ENCODE data around the gene MED14. TPM values are rescaled to one million over a fixed set of nuclear protein-coding genes. Genes with fewer than 3 reads are reported as not detected.
"Not testable (repeated sequence)": the region's sequence is repeated elsewhere in the genome, so short reads cannot be mapped to it uniquely, and the experiment has no call there.

MED14 gene
- total RNA-seq, 1 donor from 2014 or later = 57.6 TPM

GRCh38 chrX:40748977-40749376 lies 13.6 kb upstream of the MED14 start:
- DNase-seq (ENCODE audit: low spot score) = no peak
- Mint-ChIP-seq H3K4me3 (ENCODE audit: unreplicated experiment) (no peak overlapping the region), H3K9me3 (ENCODE audit: unreplicated experiment) (no peaks in the 10 kb centered on the region), H3K27ac (ENCODE audit: unreplicated experiment) (no peak overlapping the region), H3K27me3 (ENCODE audit: unreplicated experiment) (peaks cover 3% of the 10 kb centered on the region), H3K4me1 (ENCODE audit: unreplicated experiment) (no peaks in the 10 kb centered on the region), H3K36me3 (ENCODE audit: low read depth, unreplicated experiment) (no peaks in the 10 kb centered on the region)
- TF ChIP-seq CTCF (IDR thresholded peaks at IDR 0.05; ENCODE audit: unreplicated experiment) = no peak

- Mint-ChIP-seq H3K4me3 (ENCODE audit: unreplicated experiment) (no peak overlapping the region), H3K9me3 (ENCODE audit: unreplicated experiment) (no peaks in the 10 kb centered on the region), H3K27ac (ENCODE audit: unreplicated experiment) (no peak overlapping the region), H3K4me1 (ENCODE audit: unreplicated experiment) (no peaks in the 10 kb centered on the region), H3K27me3 (ENCODE audit: unreplicated experiment) (peaks cover 1% of the 10 kb centered on the region), H3K36me3 (ENCODE audit: low read depth, unreplicated experiment) (no peaks in the 10 kb centered on the region)
- no peak for DNase-seq (ENCODE audit: low spot score)
- TF ChIP-seq CTCF (IDR thresholded peaks at IDR 0.05; ENCODE audit: unreplicated experiment) = no peak
Measured at GRCh38 chrX:40746521-40746920, 11.2 kb upstream of the MED14 start.

- H3K4me1 Mint-ChIP-seq (ENCODE audit: unreplicated experiment) = peaks cover 20% of the 10 kb centered on the region
- no peak for TF ChIP-seq CTCF (IDR thresholded peaks at IDR 0.05; ENCODE audit: unreplicated experiment)
- H3K4me3 Mint-ChIP-seq (ENCODE audit: unreplicated experiment) = peak overlapping the region; percentile 93
- peaks cover 1% of the 10 kb centered on the region for H3K27me3 Mint-ChIP-seq (ENCODE audit: unreplicated experiment)
- H3K36me3 Mint-ChIP-seq (ENCODE audit: low read depth, unreplicated experiment) = no peaks in the 10 kb centered on the region
- H3K27ac Mint-ChIP-seq (ENCODE audit: unreplicated experiment) = peak overlapping the region; percentile 91
- H3K9me3 Mint-ChIP-seq (ENCODE audit: unreplicated experiment) = no peaks in the 10 kb centered on the region
- DNase-seq (ENCODE audit: low spot score) = no peak
Measured at GRCh38 chrX:40736170-40736505, 796 bp upstream of the MED14 start.

- Mint-ChIP-seq H3K27me3 (ENCODE audit: unreplicated experiment) (peaks cover 1% of the 10 kb centered on the region), H3K4me1 (ENCODE audit: unreplicated experiment) (peaks cover 23% of the 10 kb centered on the region), H3K9me3 (ENCODE audit: unreplicated experiment) (no peaks in the 10 kb centered on the region), H3K4me3 (ENCODE audit: unreplicated experiment) (peak overlapping the region; percentile 97), H3K27ac (ENCODE audit: unreplicated experiment) (peak overlapping the region; percentile 96), H3K36me3 (ENCODE audit: low read depth, unreplicated experiment) (no peaks in the 10 kb centered on the region)
- TF ChIP-seq CTCF (IDR thresholded peaks at IDR 0.05; ENCODE audit: unreplicated experiment) = no peak
- DNase-seq (ENCODE audit: low spot score) = no peak
Measured at GRCh38 chrX:40734971-40735324, 394 bp downstream of the MED14 start.

GRCh38 chrX:40733706-40734105 lies 1.6 kb downstream of the MED14 start:
- H3K4me1 Mint-ChIP-seq (ENCODE audit: unreplicated experiment) = peaks cover 19% of the 10 kb centered on the region
- H3K9me3 Mint-ChIP-seq (ENCODE audit: unreplicated experiment) = no peaks in the 10 kb centered on the region
- no peak for DNase-seq (ENCODE audit: low spot score)
- H3K4me3 Mint-ChIP-seq (ENCODE audit: unreplicated experiment) = peak overlapping the region; percentile 97
- H3K27me3 Mint-ChIP-seq (ENCODE audit: unreplicated experiment) = peaks cover 1% of the 10 kb centered on the region
- no peak for TF ChIP-seq CTCF (IDR thresholded peaks at IDR 0.05; ENCODE audit: unreplicated experiment)
- H3K27ac Mint-ChIP-seq (ENCODE audit: unreplicated experiment) = peak overlapping the region; percentile 72
- H3K36me3 Mint-ChIP-seq (ENCODE audit: low read depth, unreplicated experiment) = no peaks in the 10 kb centered on the region

GRCh38 chrX:40732499-40732898 lies 2.8 kb downstream of the MED14 start:
- not testable (repeated sequence) for H3K9me3 Mint-ChIP-seq (ENCODE audit: unreplicated experiment); DNase-seq (ENCODE audit: low spot score); H3K4me3 Mint-ChIP-seq (ENCODE audit: unreplicated experiment); H3K27me3 Mint-ChIP-seq (ENCODE audit: unreplicated experiment); H3K27ac Mint-ChIP-seq (ENCODE audit: unreplicated experiment); H3K36me3 Mint-ChIP-seq (ENCODE audit: low read depth, unreplicated experiment)
- peaks cover 17% of the 10 kb centered on the region for H3K4me1 Mint-ChIP-seq (ENCODE audit: unreplicated experiment)
